GM12878 (cell line): Measurements from ENCODE around the gene WTAP. TPM values are rescaled to one million over a fixed set of nuclear protein-coding genes. Genes with fewer than 3 reads are reported as not detected.

Experiments
- ATF7 ChIP-seq: fragments of 450-650 bp; IDR thresholded peaks from 2 replicates; pipeline ENCODE4 v1.6.1; 2016; ENCODE audit warnings: low read depth, mild to moderate bottlenecking
- BACH1 ChIP-seq: fragments of 450-650 bp; IDR thresholded peaks from 2 replicates; pipeline ENCODE4 v1.6.1; 2017; ENCODE audit warnings: mild to moderate bottlenecking, borderline replicate concordance
- BCL3 ChIP-seq: IDR thresholded peaks from 2 replicates; pipeline ENCODE4 v1.6.1; 2011; ENCODE audit warnings: borderline replicate concordance, low read depth, mild to moderate bottlenecking, moderate library complexity, low read length; ENCODE audit not compliant: insufficient read depth, poor library complexity, severe bottlenecking
- CUX1 ChIP-seq: IDR thresholded peaks from 2 replicates; pipeline ENCODE4 v1.6.1; 2012; ENCODE audit warnings: improper control_type of control experiment, low read depth, low read length; ENCODE audit not compliant: insufficient replicate concordance
- GATAD2B ChIP-seq: fragments of 450-650 bp; conservative IDR thresholded peaks from 2 replicates; pipeline ENCODE4 v1.6.1; 2017; ENCODE audit warnings: low read depth, mild to moderate bottlenecking, moderate library complexity
- HCFC1 ChIP-seq: fragments of 150-350 bp; IDR thresholded peaks from 2 replicates; pipeline ENCODE4 v1.6.1; 2014; ENCODE audit warnings: low read length
- IKZF2 ChIP-seq, 2 experiments: fragments of 450-650 bp; IDR thresholded peaks; 2 replicates each; pipeline ENCODE4 v1.6.1; 2017; ENCODE audit warnings: mild to moderate bottlenecking in 2 of 2, moderate library complexity in 2 of 2
- IRF3 ChIP-seq: fragments of 450-650 bp; IDR thresholded peaks from 2 replicates; pipeline ENCODE4 v1.6.1; 2014; ENCODE audit warnings: mild to moderate bottlenecking
- JUNB ChIP-seq: IDR thresholded peaks from 2 replicates; pipeline ENCODE4 v1.6.1; 2016; ENCODE audit warnings: antibody characterized with exemption, mild to moderate bottlenecking
- KDM1A ChIP-seq: fragments of 200-600 bp; sonication (generic); IDR thresholded peaks from 2 replicates; pipeline ENCODE4 v1.6.1; 2016; ENCODE audit warnings: borderline replicate concordance
- MTA3 ChIP-seq: IDR thresholded peaks from 2 replicates; pipeline ENCODE4 v1.6.1; 2012; ENCODE audit warnings: low read length, inconsistent platforms, borderline replicate concordance
- NFIC ChIP-seq: IDR thresholded peaks from 2 replicates; pipeline ENCODE4 v1.6.1; 2012; ENCODE audit warnings: low read depth, mild to moderate bottlenecking, inconsistent platforms, low read length, moderate library complexity
- PAX8 ChIP-seq: fragments of 450-650 bp; IDR thresholded peaks from 2 replicates; pipeline ENCODE4 v1.6.1; 2017; ENCODE audit warnings: mild to moderate bottlenecking, moderate library complexity
- PML ChIP-seq: IDR thresholded peaks from 2 replicates; pipeline ENCODE4 v1.6.1; 2012; ENCODE audit warnings: low read length, inconsistent platforms
- SPI1 ChIP-seq: IDR thresholded peaks from 2 replicates; pipeline ENCODE4 v1.6.1; 2011; ENCODE audit warnings: low read depth, mild to moderate bottlenecking, low read length, moderate library complexity, borderline replicate concordance; ENCODE audit not compliant: insufficient read depth
- SUZ12 ChIP-seq: fragments of 200-600 bp; sonication (generic); IDR thresholded peaks from one replicate; pipeline ENCODE4 v1.6.1; 2018; ENCODE audit warnings: antibody characterized with exemption, mild to moderate bottlenecking; ENCODE audit not compliant: unreplicated experiment
- TARDBP ChIP-seq: IDR thresholded peaks from 2 replicates; pipeline ENCODE4 v1.6.1; 2016; ENCODE audit warnings: borderline replicate concordance
- TCF12 ChIP-seq: IDR thresholded peaks from 2 replicates; pipeline ENCODE4 v1.6.1; 2011; ENCODE audit warnings: low read depth, mild to moderate bottlenecking, low read length
- TCF3 ChIP-seq: IDR thresholded peaks from 2 replicates; pipeline ENCODE4 v1.6.1; 2012; ENCODE audit warnings: low read depth, mild to moderate bottlenecking, low read length, borderline replicate concordance; ENCODE audit not compliant: insufficient read depth
- ZNF384 ChIP-seq: IDR thresholded peaks from 2 replicates; pipeline ENCODE4 v1.6.1; 2012; ENCODE audit warnings: low read depth, mild to moderate bottlenecking, low read length, improper control_type of control experiment, borderline replicate concordance
- ZNF622 ChIP-seq: fragments of 450-650 bp; IDR thresholded peaks from 2 replicates; pipeline ENCODE4 v1.6.1; 2017; ENCODE audit warnings: mild to moderate bottlenecking, inconsistent platforms
- polyA plus RNA-seq, 11 experiments: library from polyadenylated mRNA; depleted of rRNA in 4 of 11; unstranded in 6 of 11; stranded (reverse) in 5 of 11; fragments of >200 nt; fragmentation: Nextera tagmentation in 4 of 11; fragmentation: Illumina TruSeq in 1 of 11; extraction: Ambion mirVana in 4 of 11; extraction: Trizol in 1 of 11; gene quantifications; 1 replicate in 1 of 11; 2 replicates in 10 of 11; pipeline versions ENCODE4 v1.2.1 to v1.2.3, GENCODE V29; 2011 to 2016; ENCODE audit warnings: inconsistent platforms in 2 of 11, missing spikeins in 2 of 11, low read depth in 1 of 11
- total RNA-seq, 4 experiments: library from RNA; depleted of rRNA in 3 of 4; stranded (reverse); fragments of >200 nt in 3 of 4; fragmentation: Illumina TruSeq in 1 of 4; extraction: Trizol in 1 of 4; gene quantifications; 2 replicates each; pipeline versions ENCODE4 v1.2.1 to v1.2.3, GENCODE V29; 2013 to 2021

The WTAP gene
- total and polyA plus RNA-seq, 10 of the 15 experiments (the other 5 are each of a cell fraction or from before 2014, with no cell fraction given) = 38.7 to 132 (median 83.1) TPM

- TF ChIP-seq KDM1A (no peak), TCF12 (no peak), JUNB (no peak), ZNF622 (no peak), GATAD2B (no peak; the same call in 1 of the 2 replicates), SPI1 (no peak), BCL3 (no peak), SUZ12 (no peak), BACH1 (0 out of 2 replicates have a peak, but pooled peaks have one; percentile 16), ATF7 (no peak), IKZF2 (IDR thresholded peaks at IDR 0.05) (peak in 1 of 2 experiments; percentile 21; a peak in 1 of 4 replicates), IRF3 (peak; percentile 92), TCF3 (no peak), CUX1 (no peak), ZNF384 (no peak), HCFC1 (peak; percentile 46), TARDBP (no peak), PAX8 (no peak; the same call in 1 of the 2 replicates), NFIC (no peak), PML (peak; percentile 75; the same call in 1 of the 2 replicates), MTA3 (no peak)
Observed at GRCh38 chr6:159790149-159790955, 63.0 kb downstream of the WTAP start, which contains the start of gene MRPL18 (continued).
